H4 (cell line): ENCODE results near the gene MARCHF3. TPM values are rescaled to one million over a fixed set of nuclear protein-coding genes. Genes with fewer than 3 reads are reported as not detected.
"Not testable (repeated sequence)": the region's sequence is repeated elsewhere in the genome, so short reads cannot be mapped to it uniquely, and the experiment has no call there.

Source experiments
- DNase-seq: peaks from one replicate; pipeline ENCODE4 v3.0.0-alpha.2; 2015; ENCODE audit warnings: low spot score
- total RNA-seq: library from RNA; depleted of rRNA; stranded (reverse); fragments of >200 nt; shearing (Covaris generic); gene quantifications from 2 replicates; pipeline ENCODE4 v1.2.3, GENCODE V29; 2014; rRNA removed

The MARCHF3 gene, protein sequence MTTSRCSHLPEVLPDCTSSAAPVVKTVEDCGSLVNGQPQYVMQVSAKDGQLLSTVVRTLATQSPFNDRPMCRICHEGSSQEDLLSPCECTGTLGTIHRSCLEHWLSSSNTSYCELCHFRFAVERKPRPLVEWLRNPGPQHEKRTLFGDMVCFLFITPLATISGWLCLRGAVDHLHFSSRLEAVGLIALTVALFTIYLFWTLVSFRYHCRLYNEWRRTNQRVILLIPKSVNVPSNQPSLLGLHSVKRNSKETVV
- 0.21 and 1.0 TPM in 2 replicates for total RNA-seq

GRCh38 chr5:127030259-127031146, at the start of gene MARCHF3:
Gene MARCHF3 (minus strand): TSS chr5:127030558. CDS start chr5:126918171, 112,387 bp downstream.
- DNase-seq = peak; percentile 91

DNA sequence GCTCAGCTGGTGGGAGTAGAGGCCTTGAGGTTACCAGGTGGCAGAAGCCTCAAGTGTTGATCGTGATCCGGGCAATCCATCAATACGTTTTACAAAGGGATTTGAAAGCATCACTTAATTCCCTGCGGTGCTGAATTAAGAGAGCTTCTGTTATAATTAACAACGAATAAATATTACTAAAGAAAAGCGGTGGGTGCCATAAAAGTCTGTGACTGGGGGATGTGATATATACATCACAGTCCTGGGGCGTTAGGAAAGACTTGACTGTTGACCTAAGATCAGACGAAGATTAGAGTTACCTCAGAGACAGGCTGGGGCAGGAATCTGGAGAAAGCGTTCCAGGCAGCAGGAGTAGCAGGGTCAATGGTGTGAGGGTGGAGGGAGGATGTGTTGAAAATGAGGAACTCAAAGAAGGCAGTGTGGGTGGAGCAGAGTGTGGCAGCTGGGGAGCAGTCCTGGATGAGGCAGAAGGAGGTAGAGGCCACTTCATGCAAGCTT, 49.7 kb upstream of the MARCHF3 start:
- DNase-seq = no peak

DNA sequence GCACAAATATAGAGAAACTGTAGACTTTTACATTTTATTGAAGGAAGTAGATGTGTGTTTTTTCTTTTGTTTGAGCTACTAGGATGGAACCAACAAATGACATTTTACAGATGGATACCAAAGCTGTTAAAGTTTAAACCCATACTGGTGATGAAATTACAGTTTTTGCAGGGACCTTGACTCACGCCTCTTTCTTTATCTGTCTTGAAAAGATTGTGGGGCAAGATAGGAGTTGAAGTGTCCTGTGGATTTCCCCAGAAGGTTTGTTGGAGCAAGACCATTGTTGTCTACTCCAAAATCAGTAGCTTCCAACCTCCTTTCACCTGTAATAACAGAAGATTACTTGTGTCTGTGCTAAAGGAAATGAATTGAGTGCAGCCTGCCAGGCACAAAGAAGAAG, 47.0 kb upstream of the MARCHF3 start:
- DNase-seq = no peak

- DNase-seq = no peak
Measured at GRCh38 chr5:127076315-127077129, 46.2 kb upstream of the MARCHF3 start.

GRCh38 chr5:127074466-127074865, 44.1 kb upstream of the MARCHF3 start:
- DNase-seq = peak; percentile 17

DNA sequence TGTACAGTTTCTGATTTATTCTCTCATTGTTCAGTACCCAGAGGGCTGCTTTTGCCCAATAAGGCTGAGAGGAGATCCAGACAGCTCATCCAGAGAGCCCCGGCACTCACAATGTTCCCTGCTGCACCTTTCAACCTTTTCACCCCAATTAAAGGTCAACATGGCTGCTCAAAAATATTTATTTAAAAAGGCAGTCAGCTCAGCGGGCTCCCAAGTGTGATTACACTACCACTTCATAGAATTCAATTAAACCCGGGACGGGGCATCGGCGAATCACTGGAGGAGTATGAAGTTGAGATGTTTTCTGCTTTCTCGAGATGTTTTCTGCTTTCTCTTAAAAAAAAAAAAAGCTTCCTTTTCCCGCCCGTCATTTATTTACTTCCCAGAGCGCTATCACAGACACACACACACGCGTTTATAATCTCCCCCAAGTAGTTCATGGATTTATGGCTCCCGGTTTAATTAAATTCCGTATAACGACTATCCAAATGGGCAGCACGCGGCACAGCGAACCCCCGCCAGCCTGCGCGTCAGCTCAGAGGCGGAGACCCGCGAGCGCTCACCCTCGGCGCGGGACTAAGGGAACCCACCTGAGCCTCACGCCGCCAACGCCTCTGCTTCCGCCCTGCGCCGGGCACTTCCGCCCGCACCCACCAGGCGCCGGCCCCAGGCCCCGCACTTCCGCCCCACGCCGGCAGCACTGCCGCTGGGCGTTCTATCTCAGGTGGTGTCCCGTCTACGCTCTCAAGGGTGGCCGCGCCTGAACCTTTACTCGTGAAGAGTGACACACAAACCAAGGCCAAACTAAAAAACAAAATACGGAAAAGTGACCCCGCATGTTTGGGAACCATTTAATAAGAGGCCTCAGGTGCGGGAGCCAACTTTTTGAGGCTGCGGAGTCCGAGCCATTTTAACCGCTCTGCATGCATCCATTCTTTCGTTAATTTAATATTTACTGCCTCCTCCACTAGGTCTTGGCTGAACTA, 42.8 kb upstream of the MARCHF3 start, which contains the start of gene C5orf63:
TSS of gene C5orf63 (minus strand) at position 642 of the 986 bp plus-strand sequence. CDS start 14,507 bp downstream, outside the sequence.
- DNase-seq = no peak

DNA sequence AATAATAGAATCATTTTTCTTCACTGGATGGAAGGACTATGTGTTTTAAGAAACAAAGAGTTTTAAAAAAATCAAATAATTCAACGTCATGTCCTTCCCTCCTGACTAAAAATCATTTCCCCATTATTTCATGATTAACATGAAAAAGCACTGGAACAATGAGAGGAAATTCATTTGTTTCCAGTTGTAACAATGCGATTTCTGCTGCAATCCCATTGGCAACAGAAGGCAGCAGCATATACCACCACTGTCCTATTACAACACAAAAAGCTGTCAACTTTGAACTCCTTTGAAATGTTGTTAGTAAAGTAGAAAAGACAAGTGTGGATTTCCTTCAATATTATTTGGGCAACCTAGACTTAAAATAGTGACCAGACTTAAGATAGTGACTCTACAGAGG, 39.9 kb upstream of the MARCHF3 start:
- DNase-seq = no peak

DNA sequence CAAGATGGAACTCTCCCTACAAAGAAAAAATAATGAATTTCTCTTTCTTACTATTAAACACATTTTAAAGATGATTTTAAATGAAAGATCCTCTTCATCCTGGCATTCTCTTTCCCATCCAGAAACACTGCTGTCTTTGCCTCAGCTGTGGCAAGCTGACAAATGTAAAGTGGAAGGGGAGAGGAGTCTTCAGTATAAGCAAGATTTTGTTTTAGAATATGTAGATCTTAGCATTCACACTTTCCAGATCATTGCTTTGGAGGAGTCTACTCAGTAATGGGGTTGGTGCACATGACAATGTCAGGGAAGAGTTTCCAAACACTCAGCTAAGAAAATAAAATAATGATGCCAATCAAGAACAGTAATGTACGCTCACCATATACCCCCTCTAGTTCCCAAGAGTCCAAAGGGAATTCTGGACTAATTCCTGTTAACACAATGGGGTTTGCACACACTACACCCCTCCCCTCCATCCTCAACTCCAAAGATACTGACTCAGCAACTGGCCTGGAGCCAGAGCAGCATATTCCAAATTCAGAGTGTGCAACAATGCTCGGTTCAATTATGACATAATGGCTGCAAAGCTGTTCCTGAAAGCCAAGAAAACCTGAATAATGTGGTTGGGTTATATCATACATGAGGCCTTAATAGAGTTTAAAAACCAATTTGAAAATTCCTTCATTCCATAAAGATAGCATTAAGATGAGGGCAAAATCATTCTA, 38.3 kb upstream of the MARCHF3 start:
- no peak for DNase-seq

- no peak for DNase-seq
Measured at GRCh38 chr5:127066721-127067120, 36.4 kb upstream of the MARCHF3 start.

- no peak for DNase-seq
Measured at GRCh38 chr5:127064253-127064840, 34.0 kb upstream of the MARCHF3 start.

DNA sequence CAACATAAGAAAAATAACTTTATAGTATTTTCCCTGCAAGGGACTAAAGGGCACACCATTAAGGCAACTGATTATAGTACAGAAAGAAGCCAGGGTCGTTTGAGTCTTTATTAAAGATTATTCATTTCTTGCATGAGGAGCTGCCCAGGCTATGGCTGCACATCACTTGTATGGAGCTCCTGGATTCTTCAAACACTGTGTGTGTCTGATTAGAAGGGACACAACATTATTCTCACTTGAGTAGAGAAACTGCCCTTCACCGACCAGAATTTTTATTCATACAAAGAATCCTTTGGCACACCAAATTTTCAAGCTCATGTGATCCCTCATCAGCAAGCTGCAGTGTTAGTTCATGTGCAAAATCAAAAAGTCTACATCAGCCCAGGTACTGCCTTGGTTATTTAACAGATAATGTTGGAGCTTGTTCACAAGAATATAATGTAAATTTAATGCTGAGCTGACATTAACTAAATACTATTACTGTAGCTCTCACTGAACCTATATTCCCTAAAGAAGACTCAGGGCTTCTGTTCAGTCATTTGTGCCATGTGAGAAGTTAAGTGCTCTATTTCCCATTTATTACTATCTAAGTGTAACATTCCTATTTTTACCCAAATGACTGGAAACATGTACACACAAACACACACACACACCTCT, 33.0 kb upstream of the MARCHF3 start:
- no peak for DNase-seq

- no peak for DNase-seq
Measured at GRCh38 chr5:127061956-127062355, 31.6 kb upstream of the MARCHF3 start.

GRCh38 chr5:127061537-127061936, 31.2 kb upstream of the MARCHF3 start:
- DNase-seq = no peak

GRCh38 chr5:127060470-127060985, 30.2 kb upstream of the MARCHF3 start:
- no peak for DNase-seq

DNA sequence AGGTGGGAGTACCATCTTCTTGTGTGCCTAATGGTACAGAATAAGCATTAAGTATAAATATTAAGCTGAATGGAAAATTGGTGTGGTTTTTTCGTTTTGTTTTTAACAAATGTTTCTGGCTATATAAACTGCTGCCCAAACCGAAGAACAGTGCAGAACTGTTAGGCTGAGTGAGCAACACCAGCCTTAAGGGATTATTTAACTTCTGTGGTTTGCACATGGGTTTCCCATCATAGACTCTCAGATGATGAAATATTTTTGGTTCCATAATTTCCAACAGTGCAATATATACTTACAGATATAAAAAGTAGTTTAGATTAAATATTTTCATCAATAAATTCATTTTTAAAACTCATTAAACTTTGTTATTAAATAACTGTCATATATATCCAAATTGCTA, 26.5 kb upstream of the MARCHF3 start:
- DNase-seq = no peak

DNA sequence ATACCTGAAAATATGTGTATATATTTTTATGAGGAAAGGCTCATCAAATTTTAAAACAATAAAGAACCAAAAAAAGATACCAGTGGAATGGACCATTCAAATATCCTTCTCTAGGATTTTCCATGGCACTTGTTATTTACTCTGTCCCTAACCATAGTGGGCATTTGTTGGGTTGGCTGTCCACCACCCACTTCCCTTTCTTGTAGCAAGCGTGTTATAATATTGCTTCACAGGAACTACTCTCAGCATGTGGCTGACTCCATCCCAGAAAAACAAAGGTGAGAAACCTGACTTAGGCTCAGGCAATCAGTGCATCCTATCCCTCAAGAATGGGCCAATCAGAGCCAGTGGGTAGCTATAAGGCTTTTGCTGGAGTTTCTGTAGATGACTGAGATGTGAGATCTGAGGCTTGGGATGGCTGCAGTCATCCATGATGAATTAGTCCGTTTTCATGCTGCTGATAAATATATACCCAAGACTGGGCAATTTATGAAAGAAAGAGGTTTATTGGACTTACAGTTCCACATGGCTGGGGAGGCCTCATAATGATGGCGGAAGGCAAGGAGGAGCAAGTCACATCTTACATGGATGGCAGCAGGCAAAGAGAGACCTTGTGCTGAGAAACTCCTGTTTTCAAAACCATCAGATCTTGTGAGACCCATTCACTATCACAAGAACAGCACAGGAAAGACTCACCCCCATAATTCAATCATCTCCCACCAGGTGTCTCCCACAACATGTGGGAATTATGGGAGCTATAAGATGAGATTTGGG, 25.7 kb upstream of the MARCHF3 start:
- DNase-seq = no peak

DNA sequence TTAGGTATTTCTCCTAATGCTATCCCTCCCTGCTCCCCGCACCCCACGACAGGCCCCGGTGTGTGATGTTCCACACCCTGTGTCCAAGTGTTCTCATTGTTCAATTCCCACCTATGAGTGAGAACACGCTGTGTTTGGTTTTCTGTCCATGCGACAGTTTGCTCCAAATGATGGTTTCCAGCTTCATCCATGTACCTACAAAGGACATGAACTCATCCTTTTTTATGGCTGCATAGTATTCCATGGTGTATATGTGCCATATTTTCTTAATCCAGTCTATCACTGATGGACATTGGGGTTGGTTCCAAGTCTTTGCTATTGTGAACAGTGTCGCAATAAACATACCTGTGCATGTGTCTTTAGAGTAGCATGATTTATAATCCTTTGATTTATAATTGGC, 23.2 kb upstream of the MARCHF3 start:
- not testable (repeated sequence) for DNase-seq

GRCh38 chr5:127053049-127053448, 22.7 kb upstream of the MARCHF3 start:
- DNase-seq = no peak
